Esophagus muscularis mucosa (tissue), 4 donors: ENCODE results near the gene FOXR2. TPM values are rescaled to one million over a fixed set of nuclear protein-coding genes. Genes with fewer than 3 reads are reported as not detected.

Source experiments
- DNase-seq: peaks from one replicate; pipeline ENCODE4 v3.0.0-alpha.2; 2017; ENCODE audit errors: extremely low spot score
- H3K27ac ChIP-seq, 4 donors: fragments of 200-600 bp; sonication (generic); replicated peaks in 1 of 4; 1 replicate in 3 of 4; 2 replicates in 1 of 4; pipeline ENCODE4 v1.5.1; 2016 to 2019; ENCODE audit warnings: mild to moderate bottlenecking in 1 of 4
- H3K27me3 ChIP-seq, 4 donors: fragments of 200-600 bp; sonication (generic); one replicate each; pipeline versions ENCODE4 v1.5.1 to v1.6.0; 2016 to 2019
- H3K36me3 ChIP-seq, 4 donors: fragments of 200-600 bp; sonication (generic); one replicate each; pipeline ENCODE4 v1.5.1; 2016 to 2019
- H3K4me1 ChIP-seq, 4 donors: fragments of 200-600 bp; sonication (generic); one replicate each; pipeline ENCODE4 v1.5.1; 2016 to 2019
- H3K4me3 ChIP-seq, 4 donors: fragments of 200-600 bp; sonication (generic); 1 replicate in 2 of 4; 2 replicates in 2 of 4; pipeline ENCODE4 v1.5.1; 2016 to 2019; ENCODE audit warnings: mild to moderate bottlenecking in 4 of 4, moderate library complexity in 1 of 4
- H3K9me3 ChIP-seq, 4 donors: fragments of 200-600 bp; sonication (generic); 1 replicate in 3 of 4; 2 replicates in 1 of 4; pipeline ENCODE4 v1.5.1; 2016 to 2019
- CTCF ChIP-seq, 3 experiments: fragments of 200-600 bp in 2 of 3; fragments of 450-650 bp in 1 of 3; sonication (generic) in 2 of 3; IDR thresholded peaks; one replicate each; pipeline ENCODE4 v1.5.1; 2017 to 2019; ENCODE audit warnings: antibody characterized with exemption in 3 of 3, mild to moderate bottlenecking in 2 of 3, moderate library complexity in 1 of 3
- EP300 ChIP-seq: sonication (generic); formaldehyde crosslinking; IDR thresholded peaks from one replicate; pipeline ENCODE4 v1.6.1; 2017; ENCODE audit warnings: antibody characterized with exemption
- POLR2A ChIP-seq: fragments of 450-650 bp; IDR thresholded peaks from one replicate; pipeline ENCODE4 v1.6.1; 2017; ENCODE audit warnings: antibody characterized with exemption, moderate library complexity, mild to moderate bottlenecking, low read depth
- POLR2AphosphoS5 ChIP-seq, 2 donors: sonication (generic); formaldehyde crosslinking; IDR thresholded peaks; one replicate each; pipeline ENCODE4 v1.6.1; 2017; ENCODE audit warnings: antibody characterized with exemption in 2 of 2
- WGBS: methylation state at CpG from one replicate; pipeline ENCODE4 v1.1.5; 2018; 5-methylcytosine and 5-hydroxymethylcytosine counted together
- intact Hi-C: fragments of 100-400 bp; cut with DNase I; formaldehyde crosslinking; loops from one replicate; pipeline ENCODE4 v1.15.1; 2023
- total RNA-seq, 4 donors: library from RNA; depleted of rRNA; stranded (reverse); fragments of >200 nt; gene quantifications; one replicate each; pipeline versions ENCODE4 v1.1.0 to v1.2.1, GENCODE V29; 2016

Gene FOXR2, protein sequence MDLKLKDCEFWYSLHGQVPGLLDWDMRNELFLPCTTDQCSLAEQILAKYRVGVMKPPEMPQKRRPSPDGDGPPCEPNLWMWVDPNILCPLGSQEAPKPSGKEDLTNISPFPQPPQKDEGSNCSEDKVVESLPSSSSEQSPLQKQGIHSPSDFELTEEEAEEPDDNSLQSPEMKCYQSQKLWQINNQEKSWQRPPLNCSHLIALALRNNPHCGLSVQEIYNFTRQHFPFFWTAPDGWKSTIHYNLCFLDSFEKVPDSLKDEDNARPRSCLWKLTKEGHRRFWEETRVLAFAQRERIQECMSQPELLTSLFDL
- not detected for total RNA-seq

DNA sequence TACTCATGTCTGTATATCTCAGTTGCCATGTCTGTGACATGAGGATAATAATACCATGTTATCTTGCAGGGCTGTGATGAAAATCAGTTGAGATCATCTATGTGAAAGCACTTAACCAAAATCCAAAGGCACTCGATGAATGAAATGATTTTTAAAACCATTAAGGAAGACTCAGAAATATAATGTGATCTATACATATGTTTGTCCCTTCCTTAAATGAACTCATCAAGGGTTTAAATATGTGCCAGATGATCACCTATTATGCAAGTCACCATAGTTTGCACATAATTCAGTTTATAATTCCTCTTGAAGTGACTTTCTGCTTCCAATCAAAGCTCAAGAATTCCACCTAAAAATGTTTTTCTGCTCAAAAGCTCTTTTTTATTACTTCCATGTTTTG lies at the start of gene FOXR2:
Gene FOXR2, plus strand, starts transcription at position 301 of the 400 bp plus-strand sequence. CDS start 312 bp downstream, outside the sequence.
- TF ChIP-seq CTCF (IDR thresholded peaks at IDR 0.05) (no peak), EP300 (no peak), POLR2A (no peak), POLR2AphosphoS5 (IDR thresholded peaks at IDR 0.05) (no peak)
- intact Hi-C loops: no loop called here
- Histone ChIP-seq H3K27me3 (no peaks in the 10 kb centered on the region), H3K27ac (no peak within 1 kb of the TSS), H3K9me3 (no peaks in the 10 kb centered on the region), H3K4me1 (no peaks in the 10 kb centered on the region), H3K36me3 (no peaks in the 10 kb centered on the region), H3K4me3 (no peak within 1 kb of the TSS)
- 93% methylated on average over 1 of the region's 1 CpG for WGBS
- no peak for DNase-seq

DNA sequence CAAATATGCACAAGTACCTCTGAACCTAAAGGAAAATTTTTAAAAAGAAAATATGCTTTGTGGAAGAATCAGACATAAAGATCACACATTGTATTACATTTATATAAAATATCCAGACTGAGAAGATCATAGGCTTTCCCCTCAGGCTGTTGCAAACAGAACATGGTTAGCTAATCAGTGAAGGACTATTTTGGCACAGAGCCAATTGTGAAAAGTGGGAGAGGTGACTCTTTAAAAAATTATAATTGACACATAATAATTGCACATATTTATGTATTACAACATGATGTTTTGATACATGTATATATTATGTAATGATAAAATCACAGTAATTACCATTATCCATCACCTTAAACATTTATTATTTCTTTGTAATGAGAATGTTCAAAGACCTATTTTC lies 44.1 kb upstream of the FOXR2 start:
- H3K27me3 ChIP-seq: no peaks in the 10 kb centered on the region
- H3K27ac ChIP-seq: no peak overlapping the region
- H3K4me3 ChIP-seq: no peak overlapping the region
- H3K9me3 ChIP-seq: peaks cover 0 to 7% (median 0%) of the 10 kb centered on the region in 4 donors
- TF ChIP-seq EP300 (no peak), POLR2A (no peak), POLR2AphosphoS5 (IDR thresholded peaks at IDR 0.05) (no peak), CTCF (IDR thresholded peaks at IDR 0.05) (no peak)
- DNase-seq: no peak
- no peaks in the 10 kb centered on the region for H3K4me1 ChIP-seq
- intact Hi-C loops: no loop called here
- H3K36me3 ChIP-seq: no peaks in the 10 kb centered on the region

- Histone ChIP-seq H3K27me3 (no peaks in the 10 kb centered on the region), H3K4me3 (no peak overlapping the region), H3K4me1 (no peaks in the 10 kb centered on the region), H3K9me3 (peaks cover 0 to 7% (median 0%) of the 10 kb centered on the region in 4 donors), H3K27ac (no peak overlapping the region), H3K36me3 (no peaks in the 10 kb centered on the region)
- intact Hi-C loops: no loop called here
- TF ChIP-seq EP300 (no peak), POLR2AphosphoS5 (IDR thresholded peaks at IDR 0.05) (no peak), POLR2A (no peak), CTCF (IDR thresholded peaks at IDR 0.05) (no peak)
- 83% methylated on average over 1 of the region's 1 CpG for WGBS
- no peak for DNase-seq
Observed at GRCh38 chrX:55582447-55582846, 40.8 kb upstream of the FOXR2 start.

GRCh38 chrX:55593296-55593695 lies 29.9 kb upstream of the FOXR2 start:
- Histone ChIP-seq H3K27ac (no peak overlapping the region), H3K9me3 (peaks cover 0 to 4% (median 0%) of the 10 kb centered on the region in 4 donors), H3K36me3 (no peaks in the 10 kb centered on the region), H3K4me3 (no peak overlapping the region), H3K27me3 (no peaks in the 10 kb centered on the region), H3K4me1 (no peaks in the 10 kb centered on the region)
- TF ChIP-seq POLR2A (no peak), POLR2AphosphoS5 (IDR thresholded peaks at IDR 0.05) (no peak), CTCF (IDR thresholded peaks at IDR 0.05) (no peak), EP300 (no peak)
- DNase-seq: no peak
- intact Hi-C loops: no loop called here
- 75% methylated on average over 5 of the region's 5 CpGs for WGBS
